HepG2 (cell line): ENCODE measurements around the gene DNMT1. TPM values are rescaled to one million over a fixed set of nuclear protein-coding genes. Genes with fewer than 3 reads are reported as not detected.

Experiments used
- ATAC-seq: fragments of 200-7000 bp; cut with Tn5 transposase; 3 replicates; pipeline ENCODE4 v1.9.1; 2020; ENCODE audit warnings: mild to moderate bottlenecking, moderate library complexity
- BruUV-seq: library from RNA; stranded (reverse); fragments of 400-500 nt; replicated peaks from 2 replicates; lab custom pipeline; 2021; lab: Mats Ljungman, UMichigan
- CTCF ChIA-PET: fragments of 300-600 bp; formaldehyde crosslinking; extraction: SDS; loops from one replicate; lab custom pipeline; 2021; ENCODE audit warnings: low total read pairs, inconsistent platforms, low intra/inter-chr PET ratio; lab: Yijun Ruan, JAX
- POLR2A ChIA-PET: fragments of 350-600 bp; sonication (Branson Sonifier 250); formaldehyde crosslinking; loops from one replicate; lab custom pipeline; 2020; ENCODE audit warnings: antibody characterized with exemption, inconsistent platforms; lab: Yijun Ruan, JAX
- DNase-seq: peaks from one replicate; pipeline ENCODE4 v3.0.0-alpha.2; 2015; ENCODE audit warnings: low spot score
- FAIRE-seq: peaks from 3 replicates; lab custom pipeline; 2011; peaks lifted over from hg19 to GRCh38; lab: Jason Lieb, UNC
- H2AFZ ChIP-seq: one replicate; pipeline ENCODE4 v1.6.1; 2011; ENCODE audit warnings: low read length, inconsistent platforms
- H3K27ac ChIP-seq: fragments of 300-600 bp; 3 replicates; pipeline ENCODE4 v1.8.0; 2011; ENCODE audit warnings: mixed run types, mild to moderate bottlenecking, mixed read lengths, low read length, inconsistent platforms; ENCODE audit not compliant: insufficient read depth; ENCODE audit errors: extremely low read length
- H3K27me3 ChIP-seq, 2 experiments: fragments of 200-600 bp in 1 of 2; 2 replicates in 1 of 2; 3 replicates in 1 of 2; pipeline versions ENCODE4 v1.6.0 to v1.8.0; 2011; ENCODE audit warnings: low read length in 2 of 2, mild to moderate bottlenecking in 2 of 2, moderate library complexity in 2 of 2, inconsistent platforms in 1 of 2; ENCODE audit not compliant: insufficient read depth in 2 of 2, control insufficient read depth in 1 of 2
- H3K36me3 ChIP-seq, 2 experiments: fragments of 200-600 bp in 1 of 2; replicated peaks in 1 of 2; 2 replicates in 1 of 2; 3 replicates in 1 of 2; pipeline versions ENCODE4 v1.5.1 to v1.8.0; 2011; ENCODE audit warnings: low read length in 2 of 2, inconsistent platforms in 1 of 2; ENCODE audit not compliant: insufficient read depth in 2 of 2, control insufficient read depth in 1 of 2
- H3K4me1 ChIP-seq: 2 replicates; pipeline ENCODE4 v1.5.1; 2012; ENCODE audit warnings: low read length, inconsistent platforms; ENCODE audit not compliant: insufficient read depth
- H3K4me2 ChIP-seq: 2 replicates; pipeline ENCODE4 v1.6.0; 2011; ENCODE audit warnings: low read depth, low read length, inconsistent platforms
- H3K4me3 ChIP-seq, 3 experiments: fragments of 200-600 bp in 1 of 3; sonication (generic), shearing (Covaris generic) in 1 of 3; replicated peaks in 1 of 3; 2 replicates each; pipeline ENCODE4 v1.5.1; 2011 to 2016; ENCODE audit warnings: low read length in 3 of 3, inconsistent platforms in 2 of 3, low read depth in 2 of 3, mild to moderate bottlenecking in 2 of 3, control low read depth in 1 of 3, mixed read lengths in 1 of 3; ENCODE audit not compliant: insufficient read depth in 1 of 3
- H3K79me2 ChIP-seq: one replicate; pipeline ENCODE4 v1.6.1; 2011; ENCODE audit warnings: low read length, inconsistent platforms; ENCODE audit not compliant: insufficient read depth
- H3K9ac ChIP-seq: 2 replicates; pipeline ENCODE4 v1.6.0; 2011; ENCODE audit warnings: mild to moderate bottlenecking, low read depth, low read length, inconsistent platforms; ENCODE audit not compliant: insufficient read depth
- H3K9me3 ChIP-seq: 2 replicates; pipeline ENCODE4 v1.5.1; 2012; ENCODE audit warnings: mild to moderate bottlenecking, low read length
- H4K20me1 ChIP-seq: 2 replicates; pipeline ENCODE4 v1.6.0; 2011; ENCODE audit warnings: inconsistent platforms, mild to moderate bottlenecking, low read length, moderate library complexity; ENCODE audit not compliant: insufficient read depth
- CEBPB ChIP-seq: IDR thresholded peaks from 2 replicates; pipeline ENCODE4 v1.6.1; 2011; ENCODE audit warnings: low read depth, low read length, improper control_type of control experiment, borderline replicate concordance
- DMAP1 ChIP-seq: IDR thresholded peaks from 2 replicates; pipeline ENCODE4 v1.6.1; 2016
- NCOA2 ChIP-seq: sonication (generic); formaldehyde crosslinking; IDR thresholded peaks from 2 replicates; pipeline ENCODE4 v1.8.0; 2022; ENCODE audit warnings: inconsistent platforms
- NFYB ChIP-seq: sonication (generic); formaldehyde crosslinking; IDR thresholded peaks from 2 replicates; pipeline ENCODE4 v1.4.0; 2020; ENCODE audit warnings: missing genetic modification reagents
- PAF1 ChIP-seq: IDR thresholded peaks from 2 replicates; pipeline ENCODE4 v1.6.1; 2016; ENCODE audit warnings: missing genetic modification reagents, missing compliant biosample characterization
- PTBP1 ChIP-seq: fragments of 200-400 bp; formaldehyde crosslinking; IDR thresholded peaks from 2 replicates; pipeline ENCODE4 v1.6.1; 2018; ENCODE audit warnings: low read length, low read depth; ENCODE audit not compliant: poor library complexity, severe bottlenecking
- RBFOX2 ChIP-seq: fragments of 200-400 bp; formaldehyde crosslinking; IDR thresholded peaks from 2 replicates; pipeline ENCODE4 v1.6.1; 2017; ENCODE audit warnings: low read depth, mild to moderate bottlenecking, low read length
- ZMYM2 ChIP-seq: sonication (generic); formaldehyde crosslinking; IDR thresholded peaks from 2 replicates; pipeline ENCODE4 v1.8.0; 2022; ENCODE audit warnings: mild to moderate bottlenecking, missing genetic modification reagents
- ZNF282 ChIP-seq: fragments of 450-650 bp; IDR thresholded peaks from 2 replicates; pipeline ENCODE4 v1.6.1; 2018; ENCODE audit not compliant: partially characterized antibody
- ZNF670 ChIP-seq: sonication (generic); formaldehyde crosslinking; IDR thresholded peaks from 2 replicates; pipeline ENCODE4 v1.8.0; 2022; ENCODE audit warnings: mild to moderate bottlenecking, missing genetic modification reagents, borderline replicate concordance
- ZNF678 ChIP-seq: sonication (generic); formaldehyde crosslinking; IDR thresholded peaks from 2 replicates; pipeline ENCODE4 v1.4.0; 2020; ENCODE audit warnings: mild to moderate bottlenecking, missing genetic modification reagents
- ZNF709 ChIP-seq: sonication (generic); formaldehyde crosslinking; IDR thresholded peaks from 2 replicates; pipeline ENCODE4 v1.5.0; 2020; ENCODE audit warnings: mild to moderate bottlenecking, missing genetic modification reagents
- WGBS: methylation state at CpG from one replicate; pipeline ENCODE4 v1.1.6; 2017; ENCODE audit warnings: low lambda C conversion rate; 5-methylcytosine and 5-hydroxymethylcytosine counted together
- in situ Hi-C: cut with HindIII; loops from 2 replicates; pipeline ENCODE4 v1.10.0; 2017; ENCODE audit warnings: low pct_unique_long_range_greater_than_20kb; ENCODE audit not compliant: extremely low pct_ligation_motif_present
- intact Hi-C: fragments of 100-400 bp; cut with micrococcal nuclease; formaldehyde crosslinking; loops from one replicate; pipeline ENCODE4 v1.10.0; 2022; ENCODE audit not compliant: unreplicated experiment
- polyA plus RNA-seq, 8 experiments: library from polyadenylated mRNA; depleted of rRNA in 3 of 8; stranded (reverse) in 7 of 8; unstranded in 1 of 8; fragments of >200 nt; fragmentation: Illumina TruSeq in 4 of 8; extraction: Trizol in 4 of 8; gene quantifications; 2 replicates each; pipeline versions ENCODE4 v1.2.1 to v1.2.3, GENCODE V29; 2011 to 2016; ENCODE audit warnings: low read depth in 4 of 8, missing spikeins in 1 of 8, mixed read lengths in 1 of 8; ENCODE audit not compliant: insufficient read depth in 1 of 8
- total RNA-seq, 5 experiments: library from RNA; depleted of rRNA; stranded (reverse); fragments of >200 nt; fragmentation: Illumina TruSeq; extraction: Trizol; gene quantifications; 2 replicates each; pipeline ENCODE4 v1.2.3, GENCODE V29; 2016; ENCODE audit warnings: low read depth in 1 of 5
- TF ChIP-seq, protein P1 (sequence below): IDR thresholded peaks from 2 replicates; pipeline ENCODE4 v1.4.0; 2020; ENCODE audit warnings: mild to moderate bottlenecking, missing genetic modification reagents
- TF ChIP-seq, protein P2 (sequence below): IDR thresholded peaks from 2 replicates; pipeline ENCODE4 v1.6.1; 2016; ENCODE audit warnings: low read depth
- TF ChIP-seq, protein P3 (sequence below): sonication (generic); formaldehyde crosslinking; IDR thresholded peaks from 2 replicates; pipeline ENCODE4 v1.4.0; 2020; ENCODE audit warnings: mild to moderate bottlenecking, low read depth, missing genetic modification reagents
- TF ChIP-seq, protein P4 (sequence below): sonication (generic); formaldehyde crosslinking; IDR thresholded peaks from 2 replicates; pipeline ENCODE4 v1.5.0; 2020; ENCODE audit warnings: missing genetic modification reagents, mild to moderate bottlenecking, borderline replicate concordance

Gene DNMT1
- total and polyA plus RNA-seq, 2 of the 13 experiments (the other 11 are each of a cell fraction or from before 2014, with no cell fraction given) = 31.2 to 91.1 TPM

DNA sequence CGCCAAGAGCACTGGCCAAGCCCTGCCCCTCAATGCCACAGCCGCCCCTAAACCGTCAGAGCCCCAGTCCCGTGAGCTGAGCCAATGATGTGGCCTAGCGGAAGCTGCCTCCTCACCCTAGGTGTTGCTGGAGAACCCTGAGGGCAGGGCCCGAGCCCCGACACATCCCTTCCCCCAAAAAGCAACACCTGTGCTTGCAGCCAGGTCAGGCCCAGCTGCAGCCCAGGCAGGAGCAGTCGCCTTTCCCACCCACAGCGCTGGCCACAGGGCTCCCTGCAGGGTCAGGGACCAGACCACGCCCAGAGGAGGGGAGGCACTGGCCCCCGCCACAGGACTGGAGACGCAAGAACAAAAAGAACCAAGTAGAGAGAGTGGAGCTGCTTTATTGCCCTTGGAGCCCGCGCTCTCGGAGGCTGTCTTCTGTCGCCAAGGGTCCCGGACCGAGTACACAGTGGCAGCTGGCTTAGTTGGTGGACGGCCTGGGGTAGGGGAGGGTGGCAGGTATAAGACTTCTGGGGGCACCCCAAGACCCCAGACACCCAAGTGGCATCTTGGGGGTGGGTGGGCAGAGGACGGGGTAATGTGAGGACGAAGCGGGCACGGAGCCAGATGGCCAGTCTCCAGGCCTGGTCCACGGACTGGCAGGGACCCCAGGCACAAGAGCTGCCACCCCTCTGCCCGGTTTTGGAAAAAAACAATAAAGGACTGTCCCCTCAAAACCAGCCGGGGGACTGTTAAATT is 79.9 kb downstream of the DNMT1 start:
- no peak for FAIRE-seq
- ChIA-PET POLR2A (interaction anchor here (0.8 to 2.4 kb wide), 2 partner anchors 9 kb away, joined by 4 to 10 read pairs; partner anchors contain the start of gene PPAN), CTCF (no interaction called here)
- H3K4me3 ChIP-seq = no peak overlapping the region
- H3K9ac ChIP-seq = no peak overlapping the region
- peak; percentile 6 for ATAC-seq
- peaks cover 14% of the 10 kb centered on the region for H3K79me2 ChIP-seq
- H3K9me3 ChIP-seq = no peaks in the 10 kb centered on the region
- in situ Hi-C loops = no loop called here
- 97% methylated on average over 20 of the region's 26 CpGs for WGBS
- BruUV-seq = no TSS peak
- no peaks in the 10 kb centered on the region; a peak in 1 of 5 replicates for H3K27me3 ChIP-seq
- H3K4me2 ChIP-seq = no peak overlapping the region
- peaks cover 24% of the 10 kb centered on the region for H3K4me1 ChIP-seq
- no peak overlapping the region for H2AFZ ChIP-seq
- peaks cover 31 to 51% of the 10 kb centered on the region in 2 experiments for H3K36me3 ChIP-seq
- H4K20me1 ChIP-seq = peaks cover 13% of the 10 kb centered on the region; the same call in 1 of the 2 replicates
- no peak overlapping the region for H3K27ac ChIP-seq
- DNase-seq = no peak
- intact Hi-C loops = no loop called here
- TF ChIP-seq PTBP1 (peak; percentile 43), ZNF282 (no peak), DMAP1 (CRISPR knock-in tag) (no peak), NFYB (CRISPR knock-in tag) (no peak), ZNF670 (CRISPR knock-in tag) (no peak), ZNF709 (CRISPR knock-in tag) (no peak), CEBPB (no peak), NCOA2 (CRISPR knock-in tag) (no peak), ZNF678 (CRISPR knock-in tag) (no peak), PAF1 (CRISPR knock-in tag) (peak; percentile 94), RBFOX2 (peak; percentile 58), ZMYM2 (CRISPR knock-in tag) (no peak)
- TF ChIP-seq, protein P1, sequence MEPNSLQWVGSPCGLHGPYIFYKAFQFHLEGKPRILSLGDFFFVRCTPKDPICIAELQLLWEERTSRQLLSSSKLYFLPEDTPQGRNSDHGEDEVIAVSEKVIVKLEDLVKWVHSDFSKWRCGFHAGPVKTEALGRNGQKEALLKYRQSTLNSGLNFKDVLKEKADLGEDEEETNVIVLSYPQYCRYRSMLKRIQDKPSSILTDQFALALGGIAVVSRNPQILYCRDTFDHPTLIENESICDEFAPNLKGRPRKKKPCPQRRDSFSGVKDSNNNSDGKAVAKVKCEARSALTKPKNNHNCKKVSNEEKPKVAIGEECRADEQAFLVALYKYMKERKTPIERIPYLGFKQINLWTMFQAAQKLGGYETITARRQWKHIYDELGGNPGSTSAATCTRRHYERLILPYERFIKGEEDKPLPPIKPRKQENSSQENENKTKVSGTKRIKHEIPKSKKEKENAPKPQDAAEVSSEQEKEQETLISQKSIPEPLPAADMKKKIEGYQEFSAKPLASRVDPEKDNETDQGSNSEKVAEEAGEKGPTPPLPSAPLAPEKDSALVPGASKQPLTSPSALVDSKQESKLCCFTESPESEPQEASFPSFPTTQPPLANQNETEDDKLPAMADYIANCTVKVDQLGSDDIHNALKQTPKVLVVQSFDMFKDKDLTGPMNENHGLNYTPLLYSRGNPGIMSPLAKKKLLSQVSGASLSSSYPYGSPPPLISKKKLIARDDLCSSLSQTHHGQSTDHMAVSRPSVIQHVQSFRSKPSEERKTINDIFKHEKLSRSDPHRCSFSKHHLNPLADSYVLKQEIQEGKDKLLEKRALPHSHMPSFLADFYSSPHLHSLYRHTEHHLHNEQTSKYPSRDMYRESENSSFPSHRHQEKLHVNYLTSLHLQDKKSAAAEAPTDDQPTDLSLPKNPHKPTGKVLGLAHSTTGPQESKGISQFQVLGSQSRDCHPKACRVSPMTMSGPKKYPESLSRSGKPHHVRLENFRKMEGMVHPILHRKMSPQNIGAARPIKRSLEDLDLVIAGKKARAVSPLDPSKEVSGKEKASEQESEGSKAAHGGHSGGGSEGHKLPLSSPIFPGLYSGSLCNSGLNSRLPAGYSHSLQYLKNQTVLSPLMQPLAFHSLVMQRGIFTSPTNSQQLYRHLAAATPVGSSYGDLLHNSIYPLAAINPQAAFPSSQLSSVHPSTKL (CRISPR knock-in tag) = no peak
- TF ChIP-seq, protein P2, sequence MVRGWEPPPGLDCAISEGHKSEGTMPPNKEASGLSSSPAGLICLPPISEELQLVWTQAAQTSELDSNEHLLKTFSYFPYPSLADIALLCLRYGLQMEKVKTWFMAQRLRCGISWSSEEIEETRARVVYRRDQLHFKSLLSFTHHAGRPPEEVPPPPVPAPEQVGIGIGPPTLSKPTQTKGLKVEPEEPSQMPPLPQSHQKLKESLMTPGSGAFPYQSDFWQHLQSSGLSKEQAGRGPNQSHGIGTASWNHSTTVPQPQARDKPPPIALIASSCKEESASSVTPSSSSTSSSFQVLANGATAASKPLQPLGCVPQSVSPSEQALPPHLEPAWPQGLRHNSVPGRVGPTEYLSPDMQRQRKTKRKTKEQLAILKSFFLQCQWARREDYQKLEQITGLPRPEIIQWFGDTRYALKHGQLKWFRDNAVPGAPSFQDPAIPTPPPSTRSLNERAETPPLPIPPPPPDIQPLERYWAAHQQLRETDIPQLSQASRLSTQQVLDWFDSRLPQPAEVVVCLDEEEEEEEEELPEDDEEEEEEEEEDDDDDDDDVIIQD (CRISPR knock-in tag) = no peak
- TF ChIP-seq, protein P3, sequence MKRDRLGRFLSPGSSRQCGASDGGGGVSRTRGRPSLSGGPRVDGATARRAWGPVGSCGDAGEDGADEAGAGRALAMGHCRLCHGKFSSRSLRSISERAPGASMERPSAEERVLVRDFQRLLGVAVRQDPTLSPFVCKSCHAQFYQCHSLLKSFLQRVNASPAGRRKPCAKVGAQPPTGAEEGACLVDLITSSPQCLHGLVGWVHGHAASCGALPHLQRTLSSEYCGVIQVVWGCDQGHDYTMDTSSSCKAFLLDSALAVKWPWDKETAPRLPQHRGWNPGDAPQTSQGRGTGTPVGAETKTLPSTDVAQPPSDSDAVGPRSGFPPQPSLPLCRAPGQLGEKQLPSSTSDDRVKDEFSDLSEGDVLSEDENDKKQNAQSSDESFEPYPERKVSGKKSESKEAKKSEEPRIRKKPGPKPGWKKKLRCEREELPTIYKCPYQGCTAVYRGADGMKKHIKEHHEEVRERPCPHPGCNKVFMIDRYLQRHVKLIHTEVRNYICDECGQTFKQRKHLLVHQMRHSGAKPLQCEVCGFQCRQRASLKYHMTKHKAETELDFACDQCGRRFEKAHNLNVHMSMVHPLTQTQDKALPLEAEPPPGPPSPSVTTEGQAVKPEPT (CRISPR knock-in tag) = no peak
- TF ChIP-seq, protein P4, sequence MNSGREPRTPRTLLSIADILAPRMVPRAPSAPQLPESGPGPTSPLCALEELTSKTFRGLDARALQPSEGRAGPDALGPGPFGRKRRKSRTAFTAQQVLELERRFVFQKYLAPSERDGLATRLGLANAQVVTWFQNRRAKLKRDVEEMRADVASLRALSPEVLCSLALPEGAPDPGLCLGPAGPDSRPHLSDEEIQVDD (CRISPR knock-in tag) = no peak
